H1 (cell line): Measurements from ENCODE around the gene UVRAG. TPM values are rescaled to one million over a fixed set of nuclear protein-coding genes. Genes with fewer than 3 reads are reported as not detected.

Experiments used
- CTCF ChIA-PET: fragments of 300-600 bp; sonication (Branson Sonifier 250); formaldehyde crosslinking; loops from one replicate; lab custom pipeline; 2021; ENCODE audit not compliant: partially characterized antibody; lab: Charles Lee
- POLR2A ChIA-PET: fragments of 300-600 bp; sonication (Branson Sonifier 250); formaldehyde crosslinking; loops from one replicate; lab custom pipeline; 2021; ENCODE audit warnings: inconsistent platforms; ENCODE audit not compliant: partially characterized antibody; lab: Charles Lee
- DNase-seq, 2 experiments: peaks; one replicate each; pipeline versions ENCODE4 v3.0.0 to v3.0.0-alpha.2; 2010 to 2022; ENCODE audit warnings: low spot score in 2 of 2, low read depth in 1 of 2, mixed read lengths in 1 of 2
- FAIRE-seq: peaks from 2 replicates; lab custom pipeline; 2011; peaks lifted over from hg19 to GRCh38; lab: Jason Lieb, UNC
- H2AFZ ChIP-seq: 2 replicates; pipeline ENCODE4 v1.8.1; 2012; ENCODE audit warnings: low read length, inconsistent platforms
- H2AK5ac ChIP-seq: 2 replicates; pipeline ENCODE4 v1.6.1; 2013; ENCODE audit warnings: low read depth, low read length
- H2BK120ac ChIP-seq: replicated peaks from 2 replicates; pipeline ENCODE3; 2013; ENCODE audit warnings: low read depth, low read length, inconsistent platforms
- H2BK12ac ChIP-seq: 2 replicates; pipeline ENCODE4 v1.6.1; 2013; ENCODE audit warnings: low read depth, low read length
- H2BK15ac ChIP-seq: 2 replicates; pipeline ENCODE4 v1.6.1; 2013; ENCODE audit warnings: low read length
- H2BK20ac ChIP-seq: 2 replicates; pipeline ENCODE4 v1.6.1; 2013; ENCODE audit warnings: low read length
- H2BK5ac ChIP-seq: 2 replicates; pipeline ENCODE4 v1.6.1; 2013; ENCODE audit warnings: low read depth, low read length
- H3K14ac ChIP-seq: 2 replicates; pipeline ENCODE4 v1.6.1; 2013; ENCODE audit warnings: inconsistent platforms; ENCODE audit not compliant: insufficient read length
- H3K18ac ChIP-seq: 2 replicates; pipeline ENCODE4 v1.6.1; 2013; ENCODE audit warnings: low read length; ENCODE audit errors: extremely low read depth
- H3K23ac ChIP-seq: 2 replicates; pipeline ENCODE4 v1.6.1; 2013; ENCODE audit warnings: inconsistent platforms; ENCODE audit not compliant: insufficient read length
- H3K23me2 ChIP-seq: 2 replicates; pipeline ENCODE4 v1.6.1; 2013; ENCODE audit warnings: low read depth, low read length
- H3K27ac ChIP-seq: 2 replicates; pipeline ENCODE4 v1.6.1; 2011; ENCODE audit warnings: low read depth, low read length, inconsistent platforms
- H3K27me3 ChIP-seq, 4 experiments: replicated peaks in 1 of 4; 1 replicate in 1 of 4; 2 replicates in 3 of 4; pipeline versions ENCODE4 v1.6.1 to v1.8.1; 2011 to 2013; ENCODE audit warnings: low read length in 3 of 4, mild to moderate bottlenecking in 3 of 4, inconsistent platforms in 2 of 4, mixed read lengths in 2 of 4, moderate library complexity in 1 of 4; ENCODE audit not compliant: control insufficient read depth in 3 of 4, insufficient read depth in 3 of 4; ENCODE audit errors: extremely low read depth in 1 of 4
- H3K36me3 ChIP-seq, 4 experiments: 2 replicates each; pipeline versions ENCODE4 v1.6.1 to v1.8.1; 2011 to 2013; ENCODE audit warnings: mild to moderate bottlenecking in 4 of 4, low read length in 3 of 4, moderate library complexity in 2 of 4, control low read depth in 1 of 4, inconsistent platforms in 1 of 4; ENCODE audit not compliant: insufficient read depth in 4 of 4, control insufficient read depth in 2 of 4
- H3K4ac ChIP-seq: replicated peaks from 2 replicates; pipeline ENCODE3; 2013; ENCODE audit warnings: low read length, low read depth, mixed read lengths, inconsistent platforms; ENCODE audit not compliant: insufficient read length
- H3K4me1 ChIP-seq, 4 experiments: replicated peaks in 1 of 4; 1 replicate in 1 of 4; 2 replicates in 3 of 4; pipeline versions ENCODE4 v1.6.1 to v1.8.1; 2011 to 2013; ENCODE audit warnings: low read length in 3 of 4, inconsistent platforms in 2 of 4, mixed read lengths in 1 of 4; ENCODE audit not compliant: insufficient read depth in 4 of 4, control insufficient read depth in 3 of 4
- H3K4me2 ChIP-seq, 2 experiments: 2 replicates each; pipeline versions ENCODE4 v1.6.1 to v1.8.1; 2011 to 2013; ENCODE audit warnings: low read depth in 2 of 2, low read length in 2 of 2, control low read depth in 1 of 2, inconsistent platforms in 1 of 2, mild to moderate bottlenecking in 1 of 2; ENCODE audit not compliant: insufficient read depth in 1 of 2
- H3K4me3 ChIP-seq, 4 experiments: fragments of 200-600, 300-600 bp in 1 of 4; sonication (generic), shearing (Covaris generic), sonication (Bioruptor Twin) in 1 of 4; 2 replicates each; pipeline versions ENCODE4 v1.5.1 to v1.8.1; 2011 to 2016; ENCODE audit warnings: low read length in 4 of 4, low read depth in 3 of 4, control low read depth in 2 of 4, inconsistent platforms in 2 of 4, mild to moderate bottlenecking in 2 of 4, mixed read lengths in 1 of 4, moderate library complexity in 1 of 4; ENCODE audit not compliant: insufficient read depth in 2 of 4; ENCODE audit errors: extremely low read depth in 1 of 4
- H3K56ac ChIP-seq: replicated peaks from 2 replicates; pipeline ENCODE3; 2013; ENCODE audit warnings: low read depth, mild to moderate bottlenecking, mixed read lengths, low read length, inconsistent platforms; ENCODE audit not compliant: insufficient read length
- H3K79me1 ChIP-seq: 2 replicates; pipeline ENCODE4 v1.6.1; 2013; ENCODE audit warnings: low read depth, low read length, control low read depth
- H3K79me2 ChIP-seq, 2 experiments: 2 replicates each; pipeline versions ENCODE4 v1.6.1 to v1.8.1; 2012 to 2013; ENCODE audit warnings: low read length in 2 of 2, mild to moderate bottlenecking in 2 of 2, inconsistent platforms in 1 of 2; ENCODE audit not compliant: insufficient read depth in 2 of 2, control insufficient read depth in 1 of 2
- H3K9ac ChIP-seq, 4 experiments: replicated peaks in 1 of 4; 1 replicate in 1 of 4; 2 replicates in 3 of 4; pipeline versions ENCODE4 v1.6.1 to v1.8.1; 2011 to 2013; ENCODE audit warnings: low read depth in 3 of 4, low read length in 3 of 4, control low read depth in 2 of 4, mild to moderate bottlenecking in 2 of 4, moderate library complexity in 2 of 4, inconsistent platforms in 1 of 4; ENCODE audit errors: extremely low read depth in 1 of 4
- H3K9me3 ChIP-seq, 2 experiments: 2 replicates each; pipeline versions ENCODE4 v1.6.1 to v1.8.1; 2012 to 2013; ENCODE audit warnings: mild to moderate bottlenecking in 2 of 2, moderate library complexity in 2 of 2, control low read depth in 1 of 2, inconsistent platforms in 1 of 2, low read depth in 1 of 2, low read length in 1 of 2, mixed read lengths in 1 of 2; ENCODE audit not compliant: insufficient read depth in 2 of 2
- H4K20me1 ChIP-seq, 2 experiments: replicated peaks in 1 of 2; 2 replicates each; pipeline versions ENCODE3 to v1.8.1; 2011 to 2013; ENCODE audit warnings: inconsistent platforms in 2 of 2, low read length in 2 of 2, mild to moderate bottlenecking in 1 of 2; ENCODE audit not compliant: insufficient read depth in 2 of 2, control insufficient read depth in 1 of 2
- H4K5ac ChIP-seq: 2 replicates; pipeline ENCODE4 v1.6.1; 2013; ENCODE audit warnings: low read length, low read depth, mixed read lengths, inconsistent platforms; ENCODE audit not compliant: insufficient read length
- H4K8ac ChIP-seq: 2 replicates; pipeline ENCODE4 v1.8.0; 2013; ENCODE audit warnings: mild to moderate bottlenecking, moderate library complexity, low read length, inconsistent platforms; ENCODE audit not compliant: insufficient read depth; ENCODE audit errors: extremely low read depth
- H4K91ac ChIP-seq: replicated peaks from 2 replicates; pipeline ENCODE3; 2013; ENCODE audit warnings: low read length, mixed read lengths, inconsistent platforms; ENCODE audit not compliant: insufficient read length
- FOSL1 ChIP-seq: IDR thresholded peaks from 2 replicates; pipeline ENCODE4 v1.6.1; 2011; ENCODE audit warnings: mild to moderate bottlenecking, low read depth, low read length, moderate library complexity; ENCODE audit not compliant: insufficient read depth
- WGBS, 2 experiments: shearing (Covaris generic) in 1 of 2; methylation state at CpG; one replicate each; pipeline versions ENCODE4 v1.1.6 to v1.1.7; 2013 to 2015; ENCODE audit warnings: low lambda C conversion rate in 2 of 2, mixed read lengths in 2 of 2, inconsistent platforms in 1 of 2, low coverage in 1 of 2, missing lambda C conversion rate in 1 of 2; ENCODE audit not compliant: insufficient replicate concordance in 2 of 2, insufficient coverage in 1 of 2, insufficient read length in 1 of 2; ENCODE audit errors: extremely low coverage in 1 of 2, missing lambda C conversion rate in 1 of 2; 5-methylcytosine and 5-hydroxymethylcytosine counted together
- polyA plus RNA-seq, 7 experiments: library from polyadenylated mRNA; depleted of rRNA in 3 of 7; stranded (reverse) in 5 of 7; unstranded in 2 of 7; fragments of >200 nt in 5 of 7; fragments of 200-250 nt in 2 of 7; gene quantifications; 1 replicate in 5 of 7; 2 replicates in 1 of 7; 4 replicates in 1 of 7; pipeline versions ENCODE4 v1.2.1 to v1.2.3, GENCODE V29; 2011 to 2013; ENCODE audit warnings: missing spikeins in 2 of 7, mixed read lengths in 2 of 7
- total RNA-seq: library from RNA; stranded (reverse); fragmentation: NEBNext Ultra II Directional; extraction: Animal tissue kit (Norgen Biotek cat#: 25700); gene quantifications from 2 replicates; pipeline ENCODE4 v1.2.1, GENCODE V29; 2021
- TF ChIP-seq, protein P1 (sequence below): IDR thresholded peaks from 2 replicates; pipeline ENCODE4 v1.6.1; 2012; ENCODE audit warnings: inconsistent platforms

The UVRAG gene
- total and polyA plus RNA-seq, 2 of the 8 experiments (the other 6 are each of a cell fraction or from before 2014, with no cell fraction given): 5.5 to 14.7 TPM

- Histone ChIP-seq H3K4ac (no peak overlapping the region), H2BK20ac (no peak overlapping the region), H2BK120ac (no peak overlapping the region), H3K9me3 (no peaks in the 10 kb centered on the region), H3K23me2 (no peaks in the 10 kb centered on the region), H3K9ac (no peak overlapping the region), H3K79me1 (no peaks in the 10 kb centered on the region), H3K79me2 (no peaks in the 10 kb centered on the region), H2BK5ac (no peak overlapping the region), H2AK5ac (no peak overlapping the region), H3K4me2 (no peak overlapping the region), H3K4me3 (no peak overlapping the region), H3K56ac (no peak overlapping the region), H3K27ac (no peak overlapping the region), H3K23ac (no peak overlapping the region), H3K14ac (no peak overlapping the region), H4K91ac (no peak overlapping the region), H2BK15ac (no peak overlapping the region), H4K5ac (no peak overlapping the region), H3K4me1 (no peaks in the 10 kb centered on the region), H3K27me3 (no peaks in the 10 kb centered on the region), H4K8ac (no peak overlapping the region), H3K18ac (no peak overlapping the region), H2AFZ (no peak overlapping the region), H4K20me1 (peaks cover 0 to 3% of the 10 kb centered on the region in 2 experiments), H2BK12ac (no peak overlapping the region), H3K36me3 (no peaks in the 10 kb centered on the region)
- TF ChIP-seq FOSL1: no peak
- TF ChIP-seq, protein P1, sequence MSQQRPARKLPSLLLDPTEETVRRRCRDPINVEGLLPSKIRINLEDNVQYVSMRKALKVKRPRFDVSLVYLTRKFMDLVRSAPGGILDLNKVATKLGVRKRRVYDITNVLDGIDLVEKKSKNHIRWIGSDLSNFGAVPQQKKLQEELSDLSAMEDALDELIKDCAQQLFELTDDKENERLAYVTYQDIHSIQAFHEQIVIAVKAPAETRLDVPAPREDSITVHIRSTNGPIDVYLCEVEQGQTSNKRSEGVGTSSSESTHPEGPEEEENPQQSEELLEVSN: no peak
- ChIA-PET POLR2A (no interaction called here), CTCF (interaction anchor here (1.3 kb wide), 1 partner anchor 297 kb away, joined by 3 read pairs; no protein-coding TSS in a partner anchor)
- DNase-seq (no peak), FAIRE-seq (no peak)
- WGBS, 2 experiments: 95% methylated on average over 10 of the region's 11 CpGs; no CpG with 5 or more reads in 1 of the 2 experiments
Measured at GRCh38 chr11:75911459-75911858, 96.4 kb downstream of the UVRAG start.
